DMS153 treated with DMSO at 0.1 percent for 48 hours (cell line): ENCODE results near the gene CD46.
A peak's percentile ranks its signal among the peaks of the same experiment; 100 is the strongest.
"Not testable (repeated sequence)": the region's sequence is repeated elsewhere in the genome, so short reads cannot be mapped to it uniquely, and the experiment has no call there.

ENCODE experiments used
- DNase-seq: peaks from one replicate; lab custom pipeline; 2025; ENCODE audit not compliant: unreplicated experiment; lab: John Stamatoyannopoulos, UW

Gene CD46

GRCh38 chr1:207751790-207752455 is at the start of gene CD46:
Gene CD46, plus strand, starts transcription at chr1:207752054. Its CDS starts 159 bp downstream, at chr1:207752213.
- DNase-seq: peak; percentile 98

GRCh38 chr1:207702317-207702716 is 49.5 kb upstream of the CD46 start:
- no peak for DNase-seq

DNA sequence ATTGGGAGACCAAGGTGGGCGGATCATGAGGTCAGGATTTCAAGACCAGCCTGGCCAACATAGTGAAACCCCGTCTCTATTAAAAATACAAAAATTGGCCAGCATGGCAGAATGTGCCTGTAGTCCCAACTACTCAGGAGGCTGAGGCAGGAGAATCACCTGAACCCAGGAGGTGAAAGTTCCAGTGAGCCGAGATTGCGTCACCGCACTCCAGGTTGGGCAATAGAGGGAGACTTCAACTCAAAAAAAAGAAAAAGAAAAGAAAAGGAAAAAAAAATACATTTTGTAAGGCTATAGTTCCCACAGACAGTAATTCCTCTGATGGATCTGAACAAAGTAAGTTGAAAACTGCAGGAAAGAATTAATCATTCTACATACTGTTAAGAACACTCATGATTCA is 48.1 kb upstream of the CD46 start:
- DNase-seq: no peak

- DNase-seq: not testable (repeated sequence)
Measured at GRCh38 chr1:207708004-207708403, 43.9 kb upstream of the CD46 start.

- no peak for DNase-seq
Measured at GRCh38 chr1:207711285-207711684, 40.6 kb upstream of the CD46 start.

GRCh38 chr1:207712701-207713100 is 39.2 kb upstream of the CD46 start:
- not testable (repeated sequence) for DNase-seq

GRCh38 chr1:207713529-207713928 is 38.3 kb upstream of the CD46 start:
- no peak for DNase-seq

DNA sequence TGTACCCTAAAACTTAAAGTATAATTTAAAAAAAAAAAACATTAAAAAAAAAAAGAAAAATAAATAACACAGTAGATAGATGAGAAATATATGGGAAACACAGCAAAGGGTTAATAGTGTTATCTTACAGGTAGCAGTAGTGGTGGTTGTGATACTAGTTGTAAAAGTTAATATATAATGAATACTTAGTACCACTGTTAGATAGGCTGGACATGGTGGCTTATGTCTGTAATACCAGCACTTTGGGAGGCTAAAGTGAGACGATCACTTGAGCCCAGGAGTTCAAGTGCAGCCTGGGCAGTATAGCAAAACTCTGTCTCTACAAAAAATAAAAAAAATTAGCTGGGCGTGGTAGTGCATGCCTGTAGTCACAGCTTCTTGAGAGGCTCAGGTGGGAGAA is 32.6 kb upstream of the CD46 start:
- no peak for DNase-seq

DNA sequence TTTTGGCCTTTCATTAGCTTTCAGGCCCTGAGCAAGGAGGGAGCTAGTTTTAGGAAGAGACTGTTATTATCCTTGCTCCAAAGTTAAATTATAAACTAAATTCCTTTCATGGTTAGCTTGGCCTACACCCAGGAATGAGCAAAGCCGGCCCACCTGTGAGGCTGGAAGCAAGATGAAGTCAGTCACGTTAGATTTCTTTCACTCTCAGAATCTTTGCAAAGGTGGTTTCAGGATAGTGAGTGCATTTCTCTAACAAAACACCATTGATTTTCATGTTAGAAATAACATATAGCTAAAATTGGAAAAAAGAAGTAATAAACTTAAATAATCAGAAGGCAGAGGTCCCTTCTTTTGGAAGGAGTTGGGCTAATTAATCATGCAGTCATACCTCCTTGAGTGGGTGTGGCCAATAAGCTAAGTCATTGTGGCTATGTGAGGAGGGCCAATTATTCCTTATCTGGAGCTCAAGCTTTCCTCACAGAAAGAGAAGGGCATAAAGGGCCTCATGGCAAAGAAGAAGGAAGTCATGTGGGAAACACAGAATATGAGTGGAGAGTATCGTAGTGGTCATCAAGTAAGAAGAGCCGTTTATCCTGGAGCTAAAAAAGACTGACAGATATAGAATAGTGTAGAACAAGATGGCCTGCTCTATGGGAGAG is 23.5 kb upstream of the CD46 start:
- DNase-seq: not testable (repeated sequence)

DNA sequence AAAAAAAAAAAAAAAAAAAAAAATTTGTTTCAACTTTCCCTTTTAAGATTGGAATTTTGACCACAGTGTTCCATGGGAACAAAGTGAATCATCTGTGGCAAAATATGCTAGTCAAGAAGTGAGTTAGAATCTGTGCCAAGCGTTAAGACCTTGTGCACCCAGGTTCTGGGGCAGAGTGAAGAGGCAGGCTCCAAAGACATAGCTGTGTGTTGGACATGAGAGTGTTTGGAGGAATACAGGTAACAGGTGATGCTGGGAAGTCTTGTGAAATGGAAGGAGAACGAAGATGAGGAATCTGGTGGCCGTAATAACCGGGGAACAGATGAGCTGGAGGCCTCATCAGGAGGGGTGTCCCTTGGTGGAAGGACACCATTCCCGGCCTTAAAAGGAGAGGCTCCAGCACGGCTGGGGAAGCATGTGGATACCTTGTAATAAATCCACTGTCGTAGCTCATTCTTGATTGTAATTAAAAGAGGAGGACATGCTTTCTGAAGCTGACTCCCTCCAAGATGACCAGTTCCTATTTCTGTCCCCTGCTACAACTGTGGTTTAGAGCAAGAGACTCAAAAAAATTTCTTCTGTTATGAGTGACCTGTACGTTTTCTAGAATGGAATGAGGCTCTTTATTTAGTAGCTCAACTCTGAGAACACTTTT is 14.2 kb upstream of the CD46 start:
- DNase-seq: not testable (repeated sequence)

GRCh38 chr1:207738158-207738659 is 13.6 kb upstream of the CD46 start:
- not testable (repeated sequence) for DNase-seq

DNA sequence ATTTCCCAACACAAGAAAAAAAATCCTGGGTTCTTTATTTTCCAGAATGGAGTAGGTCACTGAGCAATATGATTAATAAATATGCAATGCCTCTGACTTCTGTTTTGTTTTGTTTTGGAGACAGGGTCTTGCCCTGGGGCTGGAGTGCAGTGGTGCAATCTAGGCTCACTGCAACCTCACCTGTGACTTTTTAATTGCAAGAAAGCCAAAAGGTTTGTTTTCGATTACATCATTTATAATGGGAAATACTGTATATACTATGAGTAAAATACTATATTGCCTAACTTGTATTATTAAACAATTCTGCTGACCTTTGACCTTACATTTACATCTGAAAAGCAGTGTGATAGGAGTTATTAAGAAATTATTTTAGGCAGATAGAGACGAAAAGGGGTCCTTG is 11.6 kb upstream of the CD46 start:
- no peak for DNase-seq

DNA sequence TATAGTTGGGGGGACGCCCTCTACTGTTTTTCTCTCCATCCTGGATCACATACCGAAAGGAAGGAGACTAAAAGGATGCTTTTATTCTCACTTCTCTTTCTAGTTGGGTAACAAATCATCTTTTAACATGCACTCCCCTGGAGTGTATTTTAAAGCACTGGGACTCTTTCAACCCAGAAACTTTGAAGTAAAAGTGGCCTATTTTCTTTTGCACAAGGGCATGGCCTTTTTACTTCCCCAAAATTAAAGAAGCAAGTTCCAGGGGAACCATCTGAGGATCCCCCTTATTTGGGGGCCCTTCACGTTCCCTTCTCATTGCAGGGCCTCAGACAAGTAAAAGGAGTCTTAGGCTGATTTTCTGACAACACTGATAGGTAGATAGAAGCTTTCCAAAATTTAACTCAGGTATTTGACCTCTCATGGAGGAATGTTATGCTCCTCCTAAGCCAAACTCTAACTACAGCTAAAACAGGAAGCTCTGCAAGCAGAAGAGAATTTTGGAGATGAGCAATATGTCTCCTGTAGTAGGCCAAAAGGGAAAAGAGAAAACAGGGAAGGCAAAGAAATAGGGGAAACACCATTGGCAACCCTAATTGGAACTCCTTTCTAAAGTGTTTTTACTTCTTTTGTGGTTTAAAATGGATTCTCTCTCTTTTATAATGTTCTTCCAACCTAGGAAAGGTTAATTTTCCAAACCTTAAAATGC is 8.9 kb upstream of the CD46 start:
- no peak for DNase-seq

DNA sequence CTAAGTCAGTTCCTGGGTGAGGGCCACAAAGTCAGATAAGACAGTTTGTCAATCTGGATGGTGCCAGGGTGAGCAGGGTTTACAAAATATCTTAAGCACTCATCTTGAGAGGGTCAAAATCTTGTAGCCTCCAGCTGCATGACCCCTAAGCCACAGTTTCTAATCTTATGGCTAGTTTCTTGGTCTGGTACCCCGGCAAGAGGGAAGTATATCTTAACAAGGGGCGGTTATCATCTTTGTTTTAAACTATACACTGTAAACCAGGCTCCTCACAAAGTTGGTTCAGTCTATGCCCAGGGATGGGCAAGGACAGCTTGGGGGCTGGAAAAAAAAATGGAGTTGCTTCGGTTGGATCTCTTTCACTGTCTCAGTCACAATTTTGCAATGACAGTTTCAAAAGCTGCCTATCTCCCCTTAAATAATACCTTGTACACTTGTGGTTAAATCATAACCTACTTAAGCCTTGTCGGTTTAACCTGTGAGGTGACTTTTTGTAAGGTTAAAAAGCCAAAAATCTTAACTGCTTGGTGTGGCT is 7.8 kb upstream of the CD46 start:
- DNase-seq: no peak

GRCh38 chr1:207745285-207745684 is 6.6 kb upstream of the CD46 start:
- no peak for DNase-seq

DNA sequence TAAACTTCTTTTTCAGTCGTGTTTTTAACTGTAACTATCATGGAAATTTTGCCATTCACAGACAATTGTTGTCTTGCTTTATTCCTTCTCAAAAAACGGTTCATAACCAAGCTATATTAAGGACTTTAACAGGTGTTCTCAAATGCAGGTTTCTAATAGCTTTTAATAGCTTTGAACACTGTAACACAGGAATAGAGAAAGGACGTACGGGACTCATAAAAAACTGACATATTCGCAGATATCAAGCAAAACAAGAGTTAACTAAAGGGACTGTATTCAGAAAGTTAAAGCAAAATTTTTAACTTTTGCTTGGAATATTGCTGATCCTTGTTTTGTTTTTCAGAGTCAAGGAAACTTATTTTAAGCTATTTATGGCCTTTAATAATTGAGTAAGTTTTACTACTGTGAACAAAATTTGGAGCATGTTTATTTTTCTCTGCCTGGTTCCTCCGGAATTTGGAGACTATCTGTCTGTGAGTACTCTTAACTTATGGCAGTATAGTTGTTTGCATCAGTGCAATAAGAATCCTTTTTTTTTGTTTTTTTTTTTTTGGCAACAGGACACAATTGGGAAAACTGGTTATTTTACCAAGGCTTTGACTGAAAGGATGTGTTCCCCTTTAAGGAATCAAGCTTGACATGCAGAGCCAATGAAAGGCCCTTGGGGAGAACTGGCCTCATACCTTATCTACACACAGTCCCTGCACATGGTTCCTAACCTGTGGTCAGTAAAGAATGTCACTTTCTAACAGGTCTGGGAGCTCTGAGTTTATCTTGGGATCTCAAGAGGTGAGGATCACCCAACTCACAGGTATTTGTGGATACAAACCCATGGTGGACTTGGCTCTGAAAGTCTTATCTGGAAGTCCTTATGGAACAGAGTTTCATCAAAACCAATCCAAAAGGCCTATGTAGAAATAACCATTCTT is 5.8 kb upstream of the CD46 start:
- DNase-seq: no peak

DNA sequence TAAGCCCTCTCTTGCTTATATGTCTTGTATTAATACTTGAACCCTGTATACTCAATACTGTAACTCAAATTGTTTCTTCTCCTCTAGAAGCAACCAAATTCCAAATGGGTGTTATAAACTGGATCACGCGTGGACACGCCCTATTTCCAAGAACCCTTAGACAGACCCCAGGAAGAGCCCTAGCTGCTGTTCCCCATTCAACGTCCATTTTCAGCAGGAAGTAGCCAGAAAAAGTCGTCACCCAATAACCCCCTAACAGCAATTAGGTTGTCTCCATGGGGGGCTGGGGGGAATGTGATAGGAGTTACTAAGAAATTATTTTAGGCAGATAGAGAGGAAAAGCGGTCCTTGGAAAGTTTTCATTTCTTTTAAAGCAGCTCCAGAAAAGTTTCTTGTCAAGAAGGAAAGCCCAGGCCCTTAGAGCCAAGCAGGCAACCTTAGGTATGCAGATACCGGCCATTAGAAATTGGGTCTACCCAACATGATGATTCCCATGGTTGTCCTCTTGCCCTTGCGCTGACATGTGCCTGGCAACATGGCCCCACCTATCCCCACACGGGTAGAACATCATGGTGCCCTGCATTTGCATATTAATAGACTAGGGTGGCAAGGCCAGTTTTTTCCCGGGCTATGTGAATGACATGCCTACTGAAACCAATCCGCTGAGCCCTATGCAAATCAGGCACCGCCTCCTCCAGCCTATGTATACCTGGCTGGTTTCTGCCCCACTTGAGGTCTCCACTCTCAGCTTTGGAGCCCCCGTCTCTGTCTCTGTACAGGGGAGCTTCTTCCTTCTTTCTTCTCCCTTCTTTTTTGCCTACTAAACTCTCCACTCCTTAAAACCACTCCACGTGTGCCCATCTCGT is 4.0 kb upstream of the CD46 start:
- no peak for DNase-seq

DNA sequence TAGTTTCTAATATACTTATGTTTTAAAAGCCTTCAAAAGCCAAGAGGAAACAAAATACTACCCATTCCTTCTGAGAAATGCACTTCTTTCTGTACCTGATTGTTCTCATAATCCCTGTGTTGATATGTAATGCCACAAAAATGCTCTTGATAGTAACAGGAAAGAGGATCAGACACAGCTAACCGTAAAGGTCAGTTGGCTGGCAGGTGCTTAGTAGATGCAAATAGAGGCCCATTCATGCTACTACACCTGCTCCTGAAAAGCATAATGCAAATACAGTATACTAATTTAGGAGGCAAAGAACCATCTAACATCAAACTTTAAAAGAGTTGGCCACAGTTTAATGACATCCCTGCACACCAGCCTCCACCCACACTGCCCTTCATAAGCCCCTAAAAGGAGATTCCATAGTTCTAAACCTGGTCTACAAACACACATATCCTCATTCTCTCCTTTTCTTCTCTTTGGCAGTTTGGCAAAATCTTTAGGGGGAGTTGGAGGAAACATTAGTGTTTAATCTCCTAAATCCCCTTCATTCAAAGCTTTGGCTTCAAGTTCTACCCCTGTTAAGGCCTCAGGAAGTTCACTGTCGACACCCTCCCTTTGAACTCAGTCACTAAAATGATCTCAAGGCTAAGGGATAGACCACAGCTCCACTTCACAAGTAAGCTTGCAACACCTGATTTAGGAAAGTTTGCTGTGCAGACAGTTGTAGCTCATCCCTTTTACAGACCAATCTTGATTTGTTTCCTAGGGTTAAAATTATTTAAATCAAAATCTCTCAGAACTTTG is 2.9 kb upstream of the CD46 start:
- DNase-seq: peak; percentile 65
